PC-9 (cell line): ENCODE results near the gene FBXO28. TPM values are rescaled to one million over a fixed set of nuclear protein-coding genes. Genes with fewer than 3 reads are reported as not detected.

Source experiments
- BruUV-seq: library from RNA; stranded (reverse); fragments of 400-500 nt; replicated peaks from 2 replicates; lab custom pipeline; 2021; lab: Mats Ljungman, UMichigan
- CTCF ChIA-PET: fragments of 300-600 bp; sonication (Branson Sonifier 250); formaldehyde crosslinking; loops from one replicate; lab custom pipeline; 2022; ENCODE audit warnings: antibody characterized with exemption; lab: Charles Lee
- POLR2A ChIA-PET: fragments of 300-600 bp; sonication (Branson Sonifier 250); formaldehyde crosslinking; loops from one replicate; lab custom pipeline; 2022; ENCODE audit warnings: antibody characterized with exemption; ENCODE audit not compliant: unreplicated experiment; lab: Charles Lee
- DNase-seq, 2 experiments: peaks; one replicate each; pipeline versions ENCODE4 v3.0.0 to v3.0.0-alpha.2; 2015 to 2022; ENCODE audit warnings: mixed read lengths in 1 of 2
- H2AFZ ChIP-seq: fragments of 200-600 bp; sonication (generic); 2 replicates; pipeline ENCODE4 v1.8.1; 2017; ENCODE audit warnings: antibody characterized with exemption
- H3F3A ChIP-seq: fragments of 200-600 bp; sonication (generic); 2 replicates; pipeline ENCODE4 v1.8.1; 2017; ENCODE audit warnings: antibody characterized with exemption, mild to moderate bottlenecking, low read depth; ENCODE audit not compliant: insufficient read depth
- H3K27ac ChIP-seq: fragments of 200-600 bp; sonication (generic); 2 replicates; pipeline ENCODE4 v1.6.1; 2016; ENCODE audit warnings: mixed run types
- H3K27me3 ChIP-seq: fragments of 200-600 bp; sonication (generic); 2 replicates; pipeline ENCODE4 v1.6.1; 2016; ENCODE audit warnings: low read depth, mixed run types; ENCODE audit not compliant: insufficient read depth
- H3K36me3 ChIP-seq: fragments of 200-600 bp; sonication (generic); 2 replicates; pipeline ENCODE4 v1.6.1; 2016; ENCODE audit warnings: low read depth, mixed run types
- H3K4me1 ChIP-seq: fragments of 200-600 bp; sonication (generic); replicated peaks from 2 replicates; pipeline ENCODE4 v1.6.1; 2016; ENCODE audit warnings: mixed run types; ENCODE audit not compliant: insufficient read depth
- H3K4me2 ChIP-seq: fragments of 200-600 bp; sonication (generic); 2 replicates; pipeline ENCODE4 v1.6.1; 2017; ENCODE audit warnings: mixed run types
- H3K4me3 ChIP-seq: fragments of 200-600 bp; sonication (generic); 2 replicates; pipeline ENCODE4 v1.6.1; 2016; ENCODE audit warnings: mixed run types
- H3K79me2 ChIP-seq: fragments of 200-600 bp; sonication (generic); 2 replicates; pipeline ENCODE4 v1.6.1; 2017; ENCODE audit warnings: low read depth, mixed run types
- H3K9me2 ChIP-seq: fragments of 200-600 bp; sonication (generic); 2 replicates; pipeline ENCODE4 v1.8.1; 2017; ENCODE audit warnings: mild to moderate bottlenecking; ENCODE audit not compliant: insufficient read depth
- H3K9me3 ChIP-seq: fragments of 200-600 bp; sonication (generic); 2 replicates; pipeline ENCODE4 v1.8.1; 2016; ENCODE audit warnings: low read depth; ENCODE audit not compliant: insufficient read depth
- H4K20me1 ChIP-seq: fragments of 200-600 bp; sonication (generic); 2 replicates; pipeline ENCODE4 v1.8.1; 2017; ENCODE audit not compliant: insufficient read depth
- EZH2 ChIP-seq: fragments of 200-600 bp; sonication (generic); IDR thresholded peaks from 2 replicates; pipeline ENCODE4 v1.8.0; 2017; ENCODE audit warnings: antibody characterized with exemption, low read depth
- intact Hi-C: fragments of 100-400 bp; cut with micrococcal nuclease; formaldehyde crosslinking; loops from one replicate; pipeline ENCODE4 v1.10.0; 2022; ENCODE audit not compliant: unreplicated experiment
- total RNA-seq: library from RNA; stranded (reverse); gene quantifications from 2 replicates; pipeline ENCODE4 v1.2.3, GENCODE V29; 2021
- TF ChIP-seq, protein P1 (sequence below): fragments of 200-600 bp; sonication (generic); conservative IDR thresholded peaks from 2 replicates; pipeline ENCODE4 v1.6.1; 2017; ENCODE audit warnings: mixed run types, antibody characterized with exemption, mild to moderate bottlenecking, moderate library complexity

FBXO28 gene
- total RNA-seq, 1 experiment from 2014 or later, result 48.1 TPM

DNA sequence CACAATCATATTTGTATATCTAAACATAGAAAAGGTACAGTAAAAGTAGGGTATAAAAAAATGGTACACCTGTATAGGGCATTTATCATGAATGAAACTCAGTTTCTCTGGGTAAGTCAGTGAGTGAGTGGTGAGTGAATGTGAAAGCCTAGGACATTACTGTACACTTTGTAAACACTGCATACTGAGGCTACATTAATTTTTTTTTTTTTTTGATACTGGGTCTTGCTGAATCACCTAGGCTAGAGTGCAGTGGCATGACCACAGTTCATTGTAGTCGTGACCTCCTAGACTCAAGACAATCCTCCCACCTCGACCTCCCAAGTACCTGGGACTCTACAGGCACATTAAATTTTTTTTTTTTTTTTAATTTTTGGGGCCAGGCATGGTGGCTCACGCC, 27.8 kb downstream of the FBXO28 start:
- H3F3A ChIP-seq, result 0 out of 2 replicates have a peak, but pooled peaks cover 3% of the 10 kb centered on the region
- H3K4me3 ChIP-seq, result no peak overlapping the region
- no peak overlapping the region for H3K27ac ChIP-seq
- no peaks in the 10 kb centered on the region for H3K27me3 ChIP-seq
- H3K36me3 ChIP-seq, result 0 out of 2 replicates have a peak, but pooled peaks cover 12% of the 10 kb centered on the region
- intact Hi-C loops, result no loop called here
- ChIA-PET POLR2A (no interaction called here), CTCF (no interaction called here)
- no peak overlapping the region for H2AFZ ChIP-seq
- H3K9me2 ChIP-seq, result no peaks in the 10 kb centered on the region
- TF ChIP-seq, protein P1, sequence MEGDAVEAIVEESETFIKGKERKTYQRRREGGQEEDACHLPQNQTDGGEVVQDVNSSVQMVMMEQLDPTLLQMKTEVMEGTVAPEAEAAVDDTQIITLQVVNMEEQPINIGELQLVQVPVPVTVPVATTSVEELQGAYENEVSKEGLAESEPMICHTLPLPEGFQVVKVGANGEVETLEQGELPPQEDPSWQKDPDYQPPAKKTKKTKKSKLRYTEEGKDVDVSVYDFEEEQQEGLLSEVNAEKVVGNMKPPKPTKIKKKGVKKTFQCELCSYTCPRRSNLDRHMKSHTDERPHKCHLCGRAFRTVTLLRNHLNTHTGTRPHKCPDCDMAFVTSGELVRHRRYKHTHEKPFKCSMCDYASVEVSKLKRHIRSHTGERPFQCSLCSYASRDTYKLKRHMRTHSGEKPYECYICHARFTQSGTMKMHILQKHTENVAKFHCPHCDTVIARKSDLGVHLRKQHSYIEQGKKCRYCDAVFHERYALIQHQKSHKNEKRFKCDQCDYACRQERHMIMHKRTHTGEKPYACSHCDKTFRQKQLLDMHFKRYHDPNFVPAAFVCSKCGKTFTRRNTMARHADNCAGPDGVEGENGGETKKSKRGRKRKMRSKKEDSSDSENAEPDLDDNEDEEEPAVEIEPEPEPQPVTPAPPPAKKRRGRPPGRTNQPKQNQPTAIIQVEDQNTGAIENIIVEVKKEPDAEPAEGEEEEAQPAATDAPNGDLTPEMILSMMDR, result no peak
- TF ChIP-seq EZH2, result no peak
- no peaks in the 10 kb centered on the region for H3K4me1 ChIP-seq
- H3K4me2 ChIP-seq, result no peak overlapping the region
- H3K79me2 ChIP-seq, result no peaks in the 10 kb centered on the region
- BruUV-seq, result no TSS peak
- H3K9me3 ChIP-seq, result no peaks in the 10 kb centered on the region
- H4K20me1 ChIP-seq, result no peaks in the 10 kb centered on the region; the same call in 1 of the 2 replicates
- DNase-seq, result no peak

DNA sequence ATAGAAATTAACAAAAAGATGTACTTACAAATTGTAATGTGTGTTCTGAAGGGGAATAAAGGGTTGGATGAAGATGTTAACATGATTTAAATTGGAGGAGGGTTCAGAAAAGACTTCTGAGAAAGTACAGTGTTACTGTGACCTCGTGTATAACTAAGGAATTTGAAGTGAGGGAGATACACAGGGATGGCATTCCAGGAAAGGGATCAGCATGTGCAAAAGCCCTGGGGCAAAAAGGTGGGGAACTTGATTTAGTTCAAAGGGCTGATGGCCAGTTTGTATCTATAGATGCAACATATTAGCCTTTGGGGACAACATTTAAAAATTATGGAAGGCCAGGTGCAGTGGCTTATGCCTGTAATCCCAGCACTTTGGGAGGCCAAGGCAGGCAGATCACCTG, 35.8 kb downstream of the FBXO28 start:
- no TSS peak for BruUV-seq

DNA sequence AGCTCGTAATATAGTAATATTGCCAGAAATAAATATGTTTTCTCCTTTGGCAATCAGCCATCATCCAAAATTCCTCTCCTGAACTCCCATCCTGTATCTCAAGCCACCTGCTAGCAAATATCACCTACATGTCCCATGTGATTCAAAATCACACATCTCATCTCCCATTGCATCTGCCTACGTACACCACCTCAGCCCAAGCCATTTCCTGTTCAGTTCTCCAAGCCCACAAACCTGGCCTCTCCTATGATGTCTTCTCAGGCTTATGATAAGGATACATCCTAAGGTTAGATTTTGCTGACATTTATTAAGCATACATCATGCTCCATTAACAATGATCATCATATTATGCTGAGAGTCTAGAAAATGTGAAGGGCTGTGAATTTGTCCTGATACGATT, 37.2 kb downstream of the FBXO28 start:
- Histone ChIP-seq H3K9me2 (no peaks in the 10 kb centered on the region), H3K4me1 (peaks cover 7% of the 10 kb centered on the region), H3F3A (peaks cover 14% of the 10 kb centered on the region), H3K4me3 (no peak overlapping the region), H3K27ac (no peak overlapping the region), H2AFZ (no peak overlapping the region), H3K79me2 (0 out of 2 replicates have a peak, but pooled peaks cover 5% of the 10 kb centered on the region), H3K36me3 (peaks cover 20% of the 10 kb centered on the region), H3K9me3 (no peaks in the 10 kb centered on the region), H3K27me3 (no peaks in the 10 kb centered on the region), H4K20me1 (peaks cover 5% of the 10 kb centered on the region; the same call in 1 of the 2 replicates), H3K4me2 (no peak overlapping the region)
- intact Hi-C loops, result loop anchor here (10.0 kb wide), 1 partner anchor 134 kb away; no protein-coding TSS in a partner anchor
- DNase-seq, result no peak
- CTCF ChIA-PET, result no interaction called here
- POLR2A ChIA-PET, result interaction anchor here (0.8 kb wide), 1 partner anchor 22 kb away, joined by 8 read pairs; no protein-coding TSS in a partner anchor
- TF ChIP-seq EZH2, result no peak
- TF ChIP-seq, protein P1, result no peak
- BruUV-seq, result no TSS peak

More for the DNA sequence above, 35.8 kb downstream of the FBXO28 start:
- H3K4me3 ChIP-seq, result no peak overlapping the region
- CTCF ChIA-PET, result no interaction called here
- intact Hi-C loops, result loop anchor here (10.0 kb wide), 1 partner anchor 135 kb away; no protein-coding TSS in a partner anchor
- H3K4me1 ChIP-seq, result peaks cover 7% of the 10 kb centered on the region
- H3K36me3 ChIP-seq, result peaks cover 11% of the 10 kb centered on the region
- H3K4me2 ChIP-seq, result no peak overlapping the region
- peaks cover 5% of the 10 kb centered on the region; the same call in 1 of the 2 replicates for H4K20me1 ChIP-seq
- H2AFZ ChIP-seq, result no peak overlapping the region
- H3K9me2 ChIP-seq, result no peaks in the 10 kb centered on the region
- H3K27me3 ChIP-seq, result no peaks in the 10 kb centered on the region
- 0 out of 2 replicates have a peak, but pooled peaks cover 5% of the 10 kb centered on the region for H3K79me2 ChIP-seq
- H3K27ac ChIP-seq, result no peak overlapping the region
- no peaks in the 10 kb centered on the region for H3K9me3 ChIP-seq
- DNase-seq, result no peak
- H3F3A ChIP-seq, result peaks cover 6% of the 10 kb centered on the region; the same call in 1 of the 2 replicates
- TF ChIP-seq, protein P1, result no peak
- no peak for TF ChIP-seq EZH2
- POLR2A ChIA-PET, result no interaction called here
